Fibroblast of lung (primary cell): ENCODE measurements around the gene MAPK9. TPM values are rescaled to one million over a fixed set of nuclear protein-coding genes. Genes with fewer than 3 reads are reported as not detected.

Experiments
- DNase-seq, 2 donors: peaks; one replicate each; pipeline versions ENCODE4 v3.0.0 to v3.0.0-alpha.2; 2010; ENCODE audit warnings: low read depth in 2 of 2
- H2AFZ ChIP-seq: 2 replicates; pipeline ENCODE4 v1.5.1; 2012; ENCODE audit warnings: low read length, control low read depth, inconsistent platforms
- H3K27ac ChIP-seq: 2 replicates; pipeline ENCODE4 v1.5.1; 2011; ENCODE audit warnings: low read length, control low read depth; ENCODE audit not compliant: insufficient read depth
- H3K27me3 ChIP-seq: 2 replicates; pipeline ENCODE4 v1.5.1; 2011; ENCODE audit warnings: mild to moderate bottlenecking, low read length; ENCODE audit not compliant: control insufficient read depth, insufficient read depth
- H3K36me3 ChIP-seq: 2 replicates; pipeline ENCODE4 v1.5.1; 2011; ENCODE audit warnings: low read length; ENCODE audit not compliant: control insufficient read depth, insufficient read depth
- H3K4me1 ChIP-seq: 2 replicates; pipeline ENCODE4 v1.5.1; 2011; ENCODE audit warnings: low read length; ENCODE audit not compliant: control insufficient read depth, insufficient read depth; ENCODE audit errors: extremely low read depth
- H3K4me2 ChIP-seq: 2 replicates; pipeline ENCODE4 v1.5.1; 2011; ENCODE audit warnings: low read length, control low read depth; ENCODE audit not compliant: insufficient read depth; ENCODE audit errors: extremely low read depth
- H3K4me3 ChIP-seq, 4 experiments: fragments of 200-600 bp in 1 of 4; sonication (generic) in 1 of 4; replicated peaks in 1 of 4; 2 replicates each; pipeline ENCODE4 v1.5.1; 2011 to 2016; ENCODE audit warnings: low read length in 4 of 4, low read depth in 3 of 4, mild to moderate bottlenecking in 3 of 4, control low read depth in 2 of 4, inconsistent platforms in 1 of 4, mixed read lengths in 1 of 4; ENCODE audit not compliant: insufficient read depth in 1 of 4; ENCODE audit errors: control extremely low read depth in 1 of 4
- H3K79me2 ChIP-seq: 2 replicates; pipeline ENCODE4 v1.5.1; 2012; ENCODE audit warnings: mild to moderate bottlenecking, low read length, inconsistent platforms; ENCODE audit not compliant: control insufficient read depth, insufficient read depth
- H3K9ac ChIP-seq: 2 replicates; pipeline ENCODE4 v1.5.1; 2011; ENCODE audit warnings: mild to moderate bottlenecking, low read length, control low read depth; ENCODE audit not compliant: insufficient read depth
- H3K9me3 ChIP-seq: 2 replicates; pipeline ENCODE4 v1.5.1; 2012; ENCODE audit warnings: low read depth, low read length; ENCODE audit not compliant: control insufficient read depth, insufficient read depth
- H4K20me1 ChIP-seq: 2 replicates; pipeline ENCODE4 v1.5.1; 2011; ENCODE audit warnings: low read length; ENCODE audit not compliant: control insufficient read depth, insufficient read depth; ENCODE audit errors: extremely low read depth
- CTCF ChIP-seq, 2 donors: IDR thresholded peaks in 1 of 2; conservative IDR thresholded peaks in 1 of 2; 1 replicate in 1 of 2; 2 replicates in 1 of 2; pipeline ENCODE4 v1.5.1; 2011 to 2012; ENCODE audit warnings: low read length in 2 of 2, control low read depth in 1 of 2, inconsistent platforms in 1 of 2, low read depth in 1 of 2, mild to moderate bottlenecking in 1 of 2
- EZH2 ChIP-seq: IDR thresholded peaks from 2 replicates; pipeline ENCODE4 v1.5.1; 2012; ENCODE audit warnings: low read length, control low read depth, mild to moderate bottlenecking; ENCODE audit errors: missing control alignments
- polyA plus RNA-seq, 2 donors: library from polyadenylated mRNA; depleted of rRNA in 1 of 2; stranded (reverse) in 1 of 2; unstranded in 1 of 2; fragments of >200 nt; gene quantifications; 2 replicates each; pipeline ENCODE4 v1.2.1, GENCODE V29; 2011 to 2012; ENCODE audit warnings: missing spikeins in 1 of 2
- total RNA-seq: library from RNA; depleted of rRNA; stranded (reverse); fragments of >200 nt; gene quantifications from 2 replicates; pipeline ENCODE4 v1.2.1, GENCODE V29; 2014

Gene MAPK9
- total and polyA plus RNA-seq, 2 donors (not counting 1 experiment from before 2014, with no cell fraction given), result 27.6 to 36.8 TPM

- Histone ChIP-seq H3K27me3 (no peaks in the 10 kb centered on the region), H3K9me3 (no peaks in the 10 kb centered on the region)
- DNase-seq, result no peak
These were observed 14.9 kb upstream of the MAPK9 start for GRCh38 chr5:180306796-180307195.

GRCh38 chr5:180305481-180305880 is 13.6 kb upstream of the MAPK9 start:
- H3K9me3 ChIP-seq, result no peaks in the 10 kb centered on the region
- no peak overlapping the region for H3K9ac ChIP-seq
- no peak overlapping the region for H3K4me3 ChIP-seq
- no peak for TF ChIP-seq EZH2
- TF ChIP-seq CTCF (conservative IDR thresholded peaks at IDR 0.05 in 1 of 2, IDR thresholded peaks at IDR 0.05 in 1 of 2; ENCODE audit: low read depth in 1 of 2, low read length in 2 of 2), result no peak
- no peak for DNase-seq
- no peaks in the 10 kb centered on the region for H3K79me2 ChIP-seq
- no peak overlapping the region for H3K4me2 ChIP-seq
- H3K36me3 ChIP-seq, result no peaks in the 10 kb centered on the region
- H3K4me1 ChIP-seq, result no peaks in the 10 kb centered on the region
- no peak overlapping the region for H3K27ac ChIP-seq
- H2AFZ ChIP-seq, result no peak overlapping the region
- H3K27me3 ChIP-seq, result no peaks in the 10 kb centered on the region
- H4K20me1 ChIP-seq, result no peaks in the 10 kb centered on the region

More at GRCh38 chr5:180306796-180307195, 14.9 kb upstream of the MAPK9 start:
- Histone ChIP-seq H3K79me2 (no peaks in the 10 kb centered on the region), H4K20me1 (no peaks in the 10 kb centered on the region), H3K9ac (no peak overlapping the region), H3K4me3 (no peak overlapping the region), H3K27ac (no peak overlapping the region), H3K4me1 (no peaks in the 10 kb centered on the region), H2AFZ (no peak overlapping the region), H3K4me2 (no peak overlapping the region), H3K36me3 (no peaks in the 10 kb centered on the region)
- TF ChIP-seq CTCF (conservative IDR thresholded peaks at IDR 0.05 in 1 of 2, IDR thresholded peaks at IDR 0.05 in 1 of 2; ENCODE audit: low read depth in 1 of 2, low read length in 2 of 2) (no peak), EZH2 (no peak)

GRCh38 chr5:180304431-180305375 is 12.8 kb upstream of the MAPK9 start:
- no peak overlapping the region for H3K4me3 ChIP-seq
- H3K36me3 ChIP-seq, result no peaks in the 10 kb centered on the region
- no peak overlapping the region for H3K9ac ChIP-seq
- H4K20me1 ChIP-seq, result no peaks in the 10 kb centered on the region
- no peak for TF ChIP-seq EZH2
- TF ChIP-seq CTCF (conservative IDR thresholded peaks at IDR 0.05 in 1 of 2, IDR thresholded peaks at IDR 0.05 in 1 of 2; ENCODE audit: low read depth in 1 of 2, low read length in 2 of 2), result no peak
- no peak overlapping the region for H3K27ac ChIP-seq
- no peaks in the 10 kb centered on the region for H3K27me3 ChIP-seq
- H3K79me2 ChIP-seq, result no peaks in the 10 kb centered on the region
- H2AFZ ChIP-seq, result no peak overlapping the region
- no peaks in the 10 kb centered on the region for H3K4me1 ChIP-seq
- H3K4me2 ChIP-seq, result no peak overlapping the region
- H3K9me3 ChIP-seq, result no peaks in the 10 kb centered on the region
- DNase-seq, result no peak
